GM12878 (cell line): ENCODE measurements around the gene NYAP1. TPM values are rescaled to one million over a fixed set of nuclear protein-coding genes. Genes with fewer than 3 reads are reported as not detected.

ENCODE experiments used
- ATAC-seq: fragments of 200-7000 bp; cut with Tn5 transposase; 3 replicates; pipeline ENCODE4 v1.9.1; 2020; ENCODE audit warnings: mild to moderate bottlenecking, moderate library complexity
- BruUV-seq: library from RNA; stranded (reverse); fragments of 400-500 nt; replicated peaks from 2 replicates; lab custom pipeline; 2021; lab: Mats Ljungman, UMichigan
- CTCF ChIA-PET: fragments of 300-600 bp; sonication (Branson Sonifier 250); formaldehyde crosslinking; extraction: SDS; loops from one replicate; lab custom pipeline; 2021; ENCODE audit warnings: inconsistent platforms; lab: Yijun Ruan, JAX
- POLR2A ChIA-PET: fragments of 350-600 bp; formaldehyde crosslinking; extraction: SDS; loops from one replicate; lab custom pipeline; 2021; ENCODE audit warnings: inconsistent platforms; lab: Charles Lee
- RAD21 ChIA-PET: fragments of 300-600 bp; sonication (Branson Sonifier 250); formaldehyde crosslinking; loops from one replicate; lab custom pipeline; 2023; ENCODE audit warnings: antibody characterized with exemption; ENCODE audit not compliant: unreplicated experiment; lab: Charles Lee
- SMC1A ChIA-PET: fragments of 300-600 bp; sonication (Branson Sonifier 250); formaldehyde crosslinking; loops from one replicate; lab custom pipeline; 2023; ENCODE audit not compliant: unreplicated experiment, uncharacterized antibody; lab: Charles Lee
- DNase-seq: peaks from one replicate; pipeline ENCODE4 v3.0.0-alpha.2; 2011; ENCODE audit warnings: low read depth, low spot score
- FAIRE-seq: peaks from 3 replicates; lab custom pipeline; 2011; peaks lifted over from hg19 to GRCh38; lab: Jason Lieb, UNC
- H2AFZ ChIP-seq: 2 replicates; pipeline ENCODE4 v1.6.0; 2011; ENCODE audit warnings: low read depth, low read length, control low read depth; ENCODE audit not compliant: control insufficient read depth
- H3K27ac ChIP-seq: 2 replicates; pipeline ENCODE4 v1.5.1; 2011; ENCODE audit warnings: control low read depth; ENCODE audit not compliant: control insufficient read depth, insufficient read depth
- H3K27me3 ChIP-seq, 2 experiments: replicated peaks in 1 of 2; 2 replicates each; pipeline versions ENCODE4 v1.6.0 to v1.6.1; 2011; ENCODE audit warnings: low read length in 1 of 2; ENCODE audit not compliant: control insufficient read depth in 2 of 2, insufficient read depth in 2 of 2
- H3K36me3 ChIP-seq, 2 experiments: 2 replicates each; pipeline ENCODE4 v1.5.1; 2011; ENCODE audit warnings: low read length in 1 of 2; ENCODE audit not compliant: control insufficient read depth in 2 of 2, insufficient read depth in 2 of 2
- H3K4me1 ChIP-seq: 2 replicates; pipeline ENCODE4 v1.6.1; 2011; ENCODE audit warnings: mild to moderate bottlenecking, low read length, moderate library complexity, mixed read lengths; ENCODE audit not compliant: control insufficient read depth, insufficient read depth
- H3K4me2 ChIP-seq: 2 replicates; pipeline ENCODE4 v1.6.0; 2011; ENCODE audit warnings: control low read depth; ENCODE audit not compliant: control insufficient read depth, insufficient read depth
- H3K4me3 ChIP-seq: fragments of 200-600 bp; sonication (generic); 2 replicates; pipeline ENCODE4 v1.5.1; 2016
- H3K79me2 ChIP-seq: 2 replicates; pipeline ENCODE4 v1.6.0; 2011; ENCODE audit warnings: low read length; ENCODE audit not compliant: control insufficient read depth, insufficient read depth
- H3K9ac ChIP-seq: 2 replicates; pipeline ENCODE4 v1.8.0; 2011; ENCODE audit warnings: low read length, control low read depth, mixed read lengths; ENCODE audit not compliant: control insufficient read depth, insufficient read depth
- H3K9me3 ChIP-seq: replicated peaks from 3 replicates; pipeline ENCODE4 v1.5.1; 2011; ENCODE audit warnings: mild to moderate bottlenecking, low read length; ENCODE audit not compliant: control insufficient read depth, insufficient read depth
- H4K20me1 ChIP-seq: 2 replicates; pipeline ENCODE4 v1.6.0; 2011; ENCODE audit not compliant: control insufficient read depth, insufficient read depth
- BHLHE40 ChIP-seq, 2 experiments: fragments of 450-650 bp in 1 of 2; IDR thresholded peaks; 2 replicates each; pipeline ENCODE4 v1.6.1; 2011 to 2017; ENCODE audit warnings: low read depth in 2 of 2, borderline replicate concordance in 1 of 2, improper control_type of control experiment in 1 of 2, low read length in 1 of 2, mild to moderate bottlenecking in 1 of 2
- KDM1A ChIP-seq: fragments of 200-600 bp; sonication (generic); IDR thresholded peaks from 2 replicates; pipeline ENCODE4 v1.6.1; 2016; ENCODE audit warnings: borderline replicate concordance
- NR2F1 ChIP-seq: fragments of 450-650 bp; conservative IDR thresholded peaks from 2 replicates; pipeline ENCODE4 v1.6.1; 2017; ENCODE audit warnings: mild to moderate bottlenecking
- PML ChIP-seq: IDR thresholded peaks from 2 replicates; pipeline ENCODE4 v1.6.1; 2012; ENCODE audit warnings: low read length, inconsistent platforms
- SMC3 ChIP-seq: IDR thresholded peaks from 2 replicates; pipeline ENCODE4 v1.6.1; 2011; ENCODE audit warnings: low read length, improper control_type of control experiment, borderline replicate concordance
- ZNF274 ChIP-seq: IDR thresholded peaks from one replicate; pipeline ENCODE4 v1.8.0; 2011; ENCODE audit not compliant: insufficient read length, insufficient read depth
- WGBS: methylation state at CpG from one replicate; pipeline ENCODE4 v1.1.6; 2016; ENCODE audit warnings: low lambda C conversion rate; ENCODE audit not compliant: insufficient replicate concordance, insufficient coverage; ENCODE audit errors: missing lambda C conversion rate; 5-methylcytosine and 5-hydroxymethylcytosine counted together
- in situ Hi-C: fragments of 300-500 bp; cut with MboI; formaldehyde crosslinking; loops from 9 replicates; pipeline ENCODE4 v1.14.3; 2018; ENCODE audit warnings: mixed read lengths
- intact Hi-C: fragments of 100-400 bp; cut with micrococcal nuclease; formaldehyde crosslinking; loops from one replicate; pipeline ENCODE4 v1.14.2; 2022; ENCODE audit not compliant: unreplicated experiment
- polyA plus RNA-seq, 11 experiments: library from polyadenylated mRNA; depleted of rRNA in 4 of 11; unstranded in 6 of 11; stranded (reverse) in 5 of 11; fragments of >200 nt; fragmentation: Nextera tagmentation in 4 of 11; fragmentation: Illumina TruSeq in 1 of 11; extraction: Ambion mirVana in 4 of 11; extraction: Trizol in 1 of 11; gene quantifications; 1 replicate in 1 of 11; 2 replicates in 10 of 11; pipeline versions ENCODE4 v1.2.1 to v1.2.3, GENCODE V29; 2011 to 2016; ENCODE audit warnings: inconsistent platforms in 2 of 11, missing spikeins in 2 of 11, low read depth in 1 of 11
- total RNA-seq, 4 experiments: library from RNA; depleted of rRNA in 3 of 4; stranded (reverse); fragments of >200 nt in 3 of 4; fragmentation: Illumina TruSeq in 1 of 4; extraction: Trizol in 1 of 4; gene quantifications; 2 replicates each; pipeline versions ENCODE4 v1.2.1 to v1.2.3, GENCODE V29; 2013 to 2021

The NYAP1 gene
- total and polyA plus RNA-seq, 10 of the 15 experiments (the other 5 are each of a cell fraction or from before 2014, with no cell fraction given) = 0.04 to 0.28 (median 0.11) TPM; not detected in 6

DNA sequence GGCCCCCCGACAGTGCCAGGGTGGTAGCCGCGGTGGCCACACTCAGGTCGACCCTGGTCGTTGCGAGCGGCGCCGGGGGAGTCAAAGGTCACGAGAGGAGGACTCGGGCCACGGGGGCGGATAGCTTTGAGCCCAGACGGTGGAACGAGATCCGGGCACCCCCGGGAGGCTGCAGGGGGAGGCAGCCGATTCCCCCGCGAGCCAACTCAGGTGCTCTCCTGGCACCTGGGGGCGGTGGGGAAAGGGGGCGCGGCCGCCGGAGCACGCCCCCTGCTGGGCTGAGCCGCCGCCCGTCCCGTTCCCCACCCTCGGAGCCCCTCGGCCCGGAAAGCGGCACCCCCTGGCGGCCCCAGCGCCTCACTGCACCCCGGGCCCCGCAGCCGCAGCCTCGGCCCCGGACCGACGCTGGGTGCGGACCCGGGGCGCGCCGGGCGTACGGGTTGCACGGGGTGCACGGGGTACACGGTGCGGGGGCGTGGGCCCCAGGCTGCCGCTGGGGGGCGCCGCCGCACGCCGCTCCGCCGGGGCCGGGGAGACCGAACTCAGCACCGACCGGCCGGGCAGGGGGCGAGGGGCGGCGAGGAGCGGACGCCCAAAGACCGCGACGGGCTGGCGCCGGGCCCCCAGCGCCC lies 521 bp upstream of the NYAP1 start (continued):
- TF ChIP-seq BHLHE40 (IDR thresholded peaks at IDR 0.05; ENCODE audit: borderline replicate concordance in 1 of 2, low read depth in 2 of 2, low read length in 1 of 2) = peak in 1 of 2 experiments; percentile 80; a peak in 2 of 4 replicates
- peak; percentile 99 for TF ChIP-seq NR2F1

DNA sequence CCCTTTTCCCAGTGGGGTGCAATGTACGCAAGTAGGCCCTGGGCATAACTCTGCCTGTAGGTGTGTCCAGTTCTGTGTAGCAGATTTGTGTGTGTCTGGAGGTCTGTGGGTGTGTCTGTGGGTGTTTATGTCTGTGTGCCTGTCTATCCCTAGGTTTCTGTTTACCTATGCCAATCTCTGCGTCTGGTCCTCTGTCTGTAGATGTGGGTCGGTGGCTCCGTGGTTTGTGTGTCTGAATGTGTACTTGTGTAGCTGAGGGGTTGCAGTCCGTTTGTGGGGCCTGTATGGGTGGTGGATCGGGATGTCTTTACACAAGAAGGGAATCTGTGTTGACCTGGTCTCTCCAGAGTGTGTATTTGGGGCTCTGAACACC lies 932 bp downstream of the NYAP1 start:
- H3K4me3 ChIP-seq = no peak overlapping the region
- no peak overlapping the region for H3K27ac ChIP-seq
- BruUV-seq = no TSS peak
- H2AFZ ChIP-seq = no peak overlapping the region
- intact Hi-C loops = no loop called here
- no peaks in the 10 kb centered on the region for H3K79me2 ChIP-seq
- ChIA-PET RAD21 (interaction anchor here (0.9 to 1.4 kb wide), 2 partner anchors 19 to 75 kb away, joined by 3 to 7 read pairs; no protein-coding TSS in a partner anchor), CTCF (interaction anchor here (1.0 kb wide), 1 partner anchor 15 kb away, joined by 3 read pairs; no protein-coding TSS in a partner anchor), POLR2A (interaction anchor here (0.6 kb wide), 1 partner anchor 297 kb away, joined by 6 read pairs; no protein-coding TSS in a partner anchor), SMC1A (interaction anchor here (1.1 kb wide), 1 partner anchor 75 kb away, joined by 4 read pairs; no protein-coding TSS in a partner anchor)
- WGBS = 68% methylated on average over 6 of the region's 6 CpGs
- TF ChIP-seq ZNF274 (no peak), PML (no peak), SMC3 (no peak), KDM1A (no peak)
- H3K4me1 ChIP-seq = peaks cover 8% of the 10 kb centered on the region
- DNase-seq = no peak
- in situ Hi-C loops = no loop called here
- FAIRE-seq = no peak
- no peak overlapping the region for H3K4me2 ChIP-seq
- no peaks in the 10 kb centered on the region for H3K27me3 ChIP-seq
- no peak for ATAC-seq
- H3K36me3 ChIP-seq = no peaks in the 10 kb centered on the region
- no peak overlapping the region for H3K9ac ChIP-seq
- no peaks in the 10 kb centered on the region for H4K20me1 ChIP-seq
- H3K9me3 ChIP-seq = no peaks in the 10 kb centered on the region
